Measurements from ENCODE around the gene CRHBP. TPM values are rescaled to one million over a fixed set of nuclear protein-coding genes. Genes with fewer than 3 reads are reported as not detected.

Gene CRHBP
- total RNA-seq, 4 donors from 2014 or later, result 1.4 to 2.1 TPM; not detected in 2

GRCh38 chr5:76926329-76927105 lies 26.3 kb upstream of the CRHBP start:
- Histone ChIP-seq H3K36me3 (no peaks in the 10 kb centered on the region), H3K27me3 (no peaks in the 10 kb centered on the region), H3K4me1 (no peaks in the 10 kb centered on the region), H3K4me3 (no peak overlapping the region), H3K27ac (no peak overlapping the region), H3K9me3 (no peaks in the 10 kb centered on the region)
- 52 to 55% methylated on average over 6 of the region's 6 CpGs for WGBS, 2 donors
- TF ChIP-seq EP300 (IDR thresholded peaks at IDR 0.05) (no peak), POLR2A (IDR thresholded peaks at IDR 0.05) (no peak), CTCF (IDR thresholded peaks at IDR 0.05) (no peak)
- no peak for DNase-seq (ENCODE audit: low spot score in 2 of 2)

GRCh38 chr5:76927961-76928360 lies 24.9 kb upstream of the CRHBP start:
- H3K27me3 ChIP-seq, result no peaks in the 10 kb centered on the region
- no peak overlapping the region for H3K4me3 ChIP-seq
- no peak for DNase-seq (ENCODE audit: low spot score in 2 of 2)
- H3K9me3 ChIP-seq, result no peaks in the 10 kb centered on the region
- TF ChIP-seq CTCF (IDR thresholded peaks at IDR 0.05) (no peak), EP300 (IDR thresholded peaks at IDR 0.05) (no peak), POLR2A (IDR thresholded peaks at IDR 0.05) (no peak)
- no peaks in the 10 kb centered on the region for H3K36me3 ChIP-seq
- H3K27ac ChIP-seq, result no peak overlapping the region
- 48 to 54% methylated on average over 4 of the region's 4 CpGs for WGBS, 2 donors
- no peaks in the 10 kb centered on the region for H3K4me1 ChIP-seq

GRCh38 chr5:76930083-76930482 lies 22.8 kb upstream of the CRHBP start:
- no peaks in the 10 kb centered on the region for H3K36me3 ChIP-seq
- no peak overlapping the region for H3K4me3 ChIP-seq
- H3K27me3 ChIP-seq, result no peaks in the 10 kb centered on the region
- TF ChIP-seq EP300 (IDR thresholded peaks at IDR 0.05) (no peak), POLR2A (IDR thresholded peaks at IDR 0.05) (no peak), CTCF (IDR thresholded peaks at IDR 0.05) (no peak)
- no peak for DNase-seq (ENCODE audit: low spot score in 2 of 2)
- WGBS, 2 donors, result 79 to 82% methylated on average over 4 of the region's 4 CpGs
- no peak overlapping the region for H3K27ac ChIP-seq
- H3K9me3 ChIP-seq, result no peaks in the 10 kb centered on the region
- H3K4me1 ChIP-seq, result no peaks in the 10 kb centered on the region

- TF ChIP-seq POLR2A (IDR thresholded peaks at IDR 0.05) (no peak), EP300 (IDR thresholded peaks at IDR 0.05) (no peak), CTCF (IDR thresholded peaks at IDR 0.05) (no peak)
- H3K27ac ChIP-seq, result no peak overlapping the region
- no peaks in the 10 kb centered on the region for H3K9me3 ChIP-seq
- H3K36me3 ChIP-seq, result no peaks in the 10 kb centered on the region
- no peaks in the 10 kb centered on the region for H3K4me1 ChIP-seq
- H3K4me3 ChIP-seq, result no peak overlapping the region
- no peak for DNase-seq (ENCODE audit: low spot score in 2 of 2)
- H3K27me3 ChIP-seq, result no peaks in the 10 kb centered on the region
Observed at GRCh38 chr5:76938177-76938576, 14.7 kb upstream of the CRHBP start.

- TF ChIP-seq POLR2A (IDR thresholded peaks at IDR 0.05), result no peak
- no peak for TF ChIP-seq EP300 (IDR thresholded peaks at IDR 0.05)
- no peak for TF ChIP-seq CTCF (IDR thresholded peaks at IDR 0.05)
- no peaks in the 10 kb centered on the region for H3K27me3 ChIP-seq
- 86 to 87% methylated on average over 4 of the region's 4 CpGs for WGBS, 2 donors
- DNase-seq (ENCODE audit: low spot score in 2 of 2), result no peak
- no peaks in the 10 kb centered on the region for H3K4me1 ChIP-seq
- no peaks in the 10 kb centered on the region for H3K9me3 ChIP-seq
- H3K36me3 ChIP-seq, result no peaks in the 10 kb centered on the region
- H3K4me3 ChIP-seq, result no peak overlapping the region
- no peak overlapping the region for H3K27ac ChIP-seq
Observed at GRCh38 chr5:76941000-76941399, 11.8 kb upstream of the CRHBP start.
